ENCODE measurements around the gene CTNND2. TPM values are rescaled to one million over a fixed set of nuclear protein-coding genes. Genes with fewer than 3 reads are reported as not detected.

CTNND2 gene
- polyA plus RNA-seq, 1 donor from 2014 or later = 67.0 TPM

DNA sequence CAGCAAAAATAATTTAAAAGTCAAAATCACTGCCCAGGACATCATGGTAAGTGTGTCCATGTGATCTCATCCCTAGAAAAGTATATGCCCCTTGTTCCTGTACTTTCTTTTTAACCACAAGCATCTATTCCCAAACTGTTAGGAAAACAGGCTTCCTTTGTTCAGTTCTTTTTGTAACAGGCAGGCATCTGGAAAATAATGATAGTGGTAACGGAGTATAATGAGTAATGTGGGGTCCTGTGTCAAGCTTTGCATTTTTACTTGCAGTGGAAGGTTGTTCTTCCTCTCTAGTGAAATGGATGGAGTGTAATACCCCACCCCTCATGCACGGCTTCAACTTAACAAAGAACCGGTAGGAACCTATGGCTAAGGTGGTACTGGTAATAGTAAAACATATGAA is 532.1 kb downstream of the CTNND2 start:
- no peaks in the 10 kb centered on the region for H3K79me2 ChIP-seq (replicated peaks; ENCODE audit: insufficient read depth, low read length)
- no peak overlapping the region for H2AFZ ChIP-seq (ENCODE audit: low read depth, low read length)
- H3K27ac ChIP-seq (ENCODE audit: low read length) = no peak overlapping the region
- H3K4me2 ChIP-seq (ENCODE audit: low read length) = no peak overlapping the region
- no peaks in the 10 kb centered on the region for H3K27me3 ChIP-seq (ENCODE audit: insufficient read depth, low read depth, low read length)
- no peaks in the 10 kb centered on the region for H3K9me3 ChIP-seq (ENCODE audit: low read length)
- no peak overlapping the region for H3K4me3 ChIP-seq (ENCODE audit: low read length)
- H3F3A ChIP-seq (ENCODE audit: insufficient read depth, low read length, poor library complexity, severe bottlenecking) = no peaks in the 10 kb centered on the region
- no peak for TF ChIP-seq CTCF (IDR thresholded peaks at IDR 0.05; ENCODE audit: poor library complexity, severe bottlenecking)
- TF ChIP-seq MXI1 (conservative IDR thresholded peaks at IDR 0.05; ENCODE audit: poor library complexity, severe bottlenecking) = no peak
- no peak for TF ChIP-seq EP300 (conservative IDR thresholded peaks at IDR 0.05; ENCODE audit: poor library complexity, severe bottlenecking)
- no peak for TF ChIP-seq TAF1 (IDR thresholded peaks at IDR 0.05; ENCODE audit: low read depth)
- no peak for TF ChIP-seq RAD21 (conservative IDR thresholded peaks at IDR 0.05)
- TF ChIP-seq EZH2 (IDR thresholded peaks at IDR 0.05; ENCODE audit: borderline replicate concordance, insufficient read depth, low read length, poor library complexity, severe bottlenecking) = no peak
- TF ChIP-seq, protein P1, sequence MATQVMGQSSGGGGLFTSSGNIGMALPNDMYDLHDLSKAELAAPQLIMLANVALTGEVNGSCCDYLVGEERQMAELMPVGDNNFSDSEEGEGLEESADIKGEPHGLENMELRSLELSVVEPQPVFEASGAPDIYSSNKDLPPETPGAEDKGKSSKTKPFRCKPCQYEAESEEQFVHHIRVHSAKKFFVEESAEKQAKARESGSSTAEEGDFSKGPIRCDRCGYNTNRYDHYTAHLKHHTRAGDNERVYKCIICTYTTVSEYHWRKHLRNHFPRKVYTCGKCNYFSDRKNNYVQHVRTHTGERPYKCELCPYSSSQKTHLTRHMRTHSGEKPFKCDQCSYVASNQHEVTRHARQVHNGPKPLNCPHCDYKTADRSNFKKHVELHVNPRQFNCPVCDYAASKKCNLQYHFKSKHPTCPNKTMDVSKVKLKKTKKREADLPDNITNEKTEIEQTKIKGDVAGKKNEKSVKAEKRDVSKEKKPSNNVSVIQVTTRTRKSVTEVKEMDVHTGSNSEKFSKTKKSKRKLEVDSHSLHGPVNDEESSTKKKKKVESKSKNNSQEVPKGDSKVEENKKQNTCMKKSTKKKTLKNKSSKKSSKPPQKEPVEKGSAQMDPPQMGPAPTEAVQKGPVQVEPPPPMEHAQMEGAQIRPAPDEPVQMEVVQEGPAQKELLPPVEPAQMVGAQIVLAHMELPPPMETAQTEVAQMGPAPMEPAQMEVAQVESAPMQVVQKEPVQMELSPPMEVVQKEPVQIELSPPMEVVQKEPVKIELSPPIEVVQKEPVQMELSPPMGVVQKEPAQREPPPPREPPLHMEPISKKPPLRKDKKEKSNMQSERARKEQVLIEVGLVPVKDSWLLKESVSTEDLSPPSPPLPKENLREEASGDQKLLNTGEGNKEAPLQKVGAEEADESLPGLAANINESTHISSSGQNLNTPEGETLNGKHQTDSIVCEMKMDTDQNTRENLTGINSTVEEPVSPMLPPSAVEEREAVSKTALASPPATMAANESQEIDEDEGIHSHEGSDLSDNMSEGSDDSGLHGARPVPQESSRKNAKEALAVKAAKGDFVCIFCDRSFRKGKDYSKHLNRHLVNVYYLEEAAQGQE (IDR thresholded peaks at IDR 0.05; ENCODE audit: borderline replicate concordance) = no peak
- TF ChIP-seq POLR2AphosphoS5 (IDR thresholded peaks at IDR 0.05) = no peak
- TF ChIP-seq SMC3 (conservative IDR thresholded peaks at IDR 0.05; ENCODE audit: poor library complexity) = no peak
- no peaks in the 10 kb centered on the region for H4K20me1 ChIP-seq (ENCODE audit: insufficient read depth)
- H3K36me3 ChIP-seq (ENCODE audit: insufficient read depth, low read length) = no peaks in the 10 kb centered on the region
- no peak overlapping the region for H3K9ac ChIP-seq (ENCODE audit: low read length)
- no peaks in the 10 kb centered on the region for H3K9me2 ChIP-seq (ENCODE audit: insufficient read depth, low read length)

GRCh38 chr5:11371021-11371420 is 533.2 kb downstream of the CTNND2 start:
- Histone ChIP-seq H3K79me2 (replicated peaks; ENCODE audit: insufficient read depth, low read length) (no peaks in the 10 kb centered on the region), H3K4me3 (ENCODE audit: low read length) (no peak overlapping the region), H3K27me3 (ENCODE audit: insufficient read depth, low read depth, low read length) (no peaks in the 10 kb centered on the region), H3K36me3 (ENCODE audit: insufficient read depth, low read length) (no peaks in the 10 kb centered on the region), H2AFZ (ENCODE audit: low read depth, low read length) (no peak overlapping the region), H3K9me2 (ENCODE audit: insufficient read depth, low read length) (no peaks in the 10 kb centered on the region), H3K9me3 (ENCODE audit: low read length) (no peaks in the 10 kb centered on the region), H3K4me2 (ENCODE audit: low read length) (no peak overlapping the region), H3K27ac (ENCODE audit: low read length) (no peak overlapping the region), H3K9ac (ENCODE audit: low read length) (no peak overlapping the region), H3F3A (ENCODE audit: insufficient read depth, low read length, poor library complexity, severe bottlenecking) (no peaks in the 10 kb centered on the region), H4K20me1 (ENCODE audit: insufficient read depth) (no peaks in the 10 kb centered on the region)
- TF ChIP-seq MXI1 (conservative IDR thresholded peaks at IDR 0.05; ENCODE audit: poor library complexity, severe bottlenecking) (no peak), EP300 (conservative IDR thresholded peaks at IDR 0.05; ENCODE audit: poor library complexity, severe bottlenecking) (no peak), EZH2 (IDR thresholded peaks at IDR 0.05; ENCODE audit: borderline replicate concordance, insufficient read depth, low read length, poor library complexity, severe bottlenecking) (no peak), CTCF (IDR thresholded peaks at IDR 0.05; ENCODE audit: poor library complexity, severe bottlenecking) (no peak), SMC3 (conservative IDR thresholded peaks at IDR 0.05; ENCODE audit: poor library complexity) (no peak), RAD21 (conservative IDR thresholded peaks at IDR 0.05) (no peak), TAF1 (IDR thresholded peaks at IDR 0.05; ENCODE audit: low read depth) (no peak), POLR2AphosphoS5 (IDR thresholded peaks at IDR 0.05) (no peak)
- TF ChIP-seq, protein P1 (IDR thresholded peaks at IDR 0.05; ENCODE audit: borderline replicate concordance) = no peak
